HG03064 (cell line): ENCODE measurements around the gene ARAP1.
"Not testable (repeated sequence)": the region's sequence is repeated elsewhere in the genome, so short reads cannot be mapped to it uniquely, and the experiment has no call there.

Experiments used
- ATAC-seq: cut with Tn5 transposase; IDR thresholded peaks from one replicate; pipeline ENCODE4 v1.9.1; 2021; ENCODE audit warnings: low read depth; ENCODE audit not compliant: unreplicated experiment

ARAP1 gene

GRCh38 chr11:72752088-72752914, at the start of gene ARAP1:
Gene ARAP1, minus strand, starts transcription at chr11:72752408. Its CDS starts 25,280 bp downstream, at chr11:72727128.
- peak; percentile 50 for ATAC-seq

- ATAC-seq: no peak
Measured at GRCh38 chr11:72799441-72799840, 47.2 kb upstream of the ARAP1 start.

GRCh38 chr11:72798361-72798760, 46.2 kb upstream of the ARAP1 start:
- ATAC-seq: no peak

- peak; percentile 83 for ATAC-seq
Measured at GRCh38 chr11:72793425-72794367, 41.5 kb upstream of the ARAP1 start, which contains the start of gene STARD10. Gene STARD10, minus strand, starts transcription at chr11:72794047. Its CDS starts 12,866 bp downstream, at chr11:72781181.

- ATAC-seq: no peak
Measured at GRCh38 chr11:72793076-72793424, 40.8 kb upstream of the ARAP1 start.

GRCh38 chr11:72792437-72793021, 40.3 kb upstream of the ARAP1 start:
- ATAC-seq: no peak

GRCh38 chr11:72791228-72791627, 39.0 kb upstream of the ARAP1 start:
- not testable (repeated sequence) for ATAC-seq

- no peak for ATAC-seq
Measured at GRCh38 chr11:72789493-72790131, 37.4 kb upstream of the ARAP1 start.

- ATAC-seq: no peak
Measured at GRCh38 chr11:72788241-72788640, 36.0 kb upstream of the ARAP1 start.

GRCh38 chr11:72787216-72788104, 35.3 kb upstream of the ARAP1 start:
- ATAC-seq: no peak

- no peak for ATAC-seq
Measured at GRCh38 chr11:72786305-72787215, 34.4 kb upstream of the ARAP1 start.

GRCh38 chr11:72784662-72785061, 32.5 kb upstream of the ARAP1 start:
- no peak for ATAC-seq

GRCh38 chr11:72783144-72783905, 31.1 kb upstream of the ARAP1 start:
- no peak for ATAC-seq

- ATAC-seq: no peak
Measured at GRCh38 chr11:72782081-72782920, 30.1 kb upstream of the ARAP1 start.

GRCh38 chr11:72781313-72782080, 29.3 kb upstream of the ARAP1 start:
- peak; percentile 61 for ATAC-seq

- ATAC-seq: no peak
Measured at GRCh38 chr11:72781063-72781312, 28.8 kb upstream of the ARAP1 start.
